Endodermal cell (in vitro differentiated cells): ENCODE measurements around the gene CLPSL1. TPM values are rescaled to one million over a fixed set of nuclear protein-coding genes. Genes with fewer than 3 reads are reported as not detected.

Experiments
- DNase-seq: peaks from one replicate; pipeline ENCODE4 v3.0.0-alpha.2; 2017
- H3K27ac ChIP-seq: 2 replicates; pipeline ENCODE4 v1.5.1; 2013; ENCODE audit warnings: mild to moderate bottlenecking, low read depth, low read length, moderate library complexity
- H3K27me3 ChIP-seq: 2 replicates; pipeline ENCODE4 v1.6.1; 2013; ENCODE audit warnings: mild to moderate bottlenecking, low read length, moderate library complexity; ENCODE audit not compliant: insufficient read depth, control insufficient read depth, poor library complexity, severe bottlenecking
- H3K36me3 ChIP-seq: 2 replicates; pipeline ENCODE4 v1.7.0; 2013; ENCODE audit warnings: mild to moderate bottlenecking, low read length, moderate library complexity; ENCODE audit not compliant: control insufficient read depth, insufficient read depth
- H3K4me1 ChIP-seq: one replicate; pipeline ENCODE4 v1.7.0; 2013; ENCODE audit warnings: low read length; ENCODE audit not compliant: control insufficient read depth, insufficient read depth
- H3K4me3 ChIP-seq: 2 replicates; pipeline ENCODE4 v1.5.1; 2013; ENCODE audit warnings: mild to moderate bottlenecking, low read length, moderate library complexity
- H3K9ac ChIP-seq: 2 replicates; pipeline ENCODE4 v1.6.1; 2013; ENCODE audit warnings: mild to moderate bottlenecking, low read length, moderate library complexity; ENCODE audit not compliant: poor library complexity, severe bottlenecking; ENCODE audit errors: extremely low read depth
- H3K9me3 ChIP-seq: 2 replicates; pipeline ENCODE4 v1.6.1; 2013; ENCODE audit warnings: mild to moderate bottlenecking, low read length, moderate library complexity; ENCODE audit not compliant: control insufficient read depth
- H3K27ac Mint-ChIP-seq: 2 replicates; pipeline ENCODE4 v1.8.0; 2020; ENCODE audit warnings: mixed read lengths
- H3K27me3 Mint-ChIP-seq: 2 replicates; pipeline ENCODE4 v1.8.0; 2021; ENCODE audit warnings: mild to moderate bottlenecking, mixed read lengths; ENCODE audit not compliant: insufficient read depth
- H3K36me3 Mint-ChIP-seq: 2 replicates; pipeline ENCODE4 v1.8.0; 2020; ENCODE audit warnings: low read depth, mixed read lengths
- H3K4me1 Mint-ChIP-seq: 2 replicates; pipeline ENCODE4 v1.8.0; 2020; ENCODE audit warnings: mixed read lengths
- H3K4me3 Mint-ChIP-seq: 2 replicates; pipeline ENCODE4 v1.8.0; 2020; ENCODE audit warnings: mild to moderate bottlenecking, moderate library complexity, mixed read lengths
- H3K9me3 Mint-ChIP-seq: 2 replicates; pipeline ENCODE4 v1.8.0; 2020; ENCODE audit warnings: mild to moderate bottlenecking, mixed read lengths
- WGBS, 2 experiments: methylation state at CpG; one replicate each; pipeline versions ENCODE4 v1.1.5 to v1.1.7; 2013; ENCODE audit warnings: missing lambda C conversion rate in 2 of 2, mixed read lengths in 1 of 2; ENCODE audit not compliant: insufficient coverage in 1 of 2, insufficient read length in 1 of 2; 5-methylcytosine and 5-hydroxymethylcytosine counted together
- long read RNA-seq, 4 experiments: library from polyadenylated mRNA in 2 of 4; library from RNA in 1 of 4; library from capped mRNA in 1 of 4; stranded (forward) in 3 of 4; unstranded in 1 of 4; transcript quantifications; one replicate each; pipeline ENCODE4 v2.0.0, GENCODE V29; 2020 to 2021; ENCODE audit warnings: inconsistent platforms in 1 of 4
- polyA plus RNA-seq, 2 experiments: library from polyadenylated mRNA; stranded (reverse); fragments of 50-300 nt; gene quantifications; one replicate each; pipeline ENCODE4 v1.2.3, GENCODE V29; 2013
- total RNA-seq, 2 donors: library from RNA; stranded (reverse); fragmentation: NEBNext Ultra II Directional in 1 of 2; extraction: Animal tissue kit (Norgen Biotek cat#: 25700) in 1 of 2; gene quantifications; 2 replicates in 1 of 2; 3 replicates in 1 of 2; pipeline ENCODE4 v1.2.1, GENCODE V29; 2021
- TF ChIP-seq, protein P1 (sequence below): fragments of 200-600 bp; sonication (generic); conservative IDR thresholded peaks from 2 replicates; pipeline ENCODE4 v1.5.0; 2021; ENCODE audit warnings: antibody characterized with exemption, mild to moderate bottlenecking

The CLPSL1 gene, protein sequence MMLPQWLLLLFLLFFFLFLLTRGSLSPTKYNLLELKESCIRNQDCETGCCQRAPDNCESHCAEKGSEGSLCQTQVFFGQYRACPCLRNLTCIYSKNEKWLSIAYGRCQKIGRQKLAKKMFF
- total RNA-seq, result not detected
- polyA plus RNA-seq (2013, experiment 1 of 2), result not detected
- polyA plus RNA-seq (2013, experiment 2 of 2), result not detected
- long read RNA-seq, experiment 1, result 0 reads
- long read RNA-seq, experiment 2, result 0 reads
- long read RNA-seq, experiment 3, result 0 reads
- long read RNA-seq, experiment 4, result 0 reads

DNA sequence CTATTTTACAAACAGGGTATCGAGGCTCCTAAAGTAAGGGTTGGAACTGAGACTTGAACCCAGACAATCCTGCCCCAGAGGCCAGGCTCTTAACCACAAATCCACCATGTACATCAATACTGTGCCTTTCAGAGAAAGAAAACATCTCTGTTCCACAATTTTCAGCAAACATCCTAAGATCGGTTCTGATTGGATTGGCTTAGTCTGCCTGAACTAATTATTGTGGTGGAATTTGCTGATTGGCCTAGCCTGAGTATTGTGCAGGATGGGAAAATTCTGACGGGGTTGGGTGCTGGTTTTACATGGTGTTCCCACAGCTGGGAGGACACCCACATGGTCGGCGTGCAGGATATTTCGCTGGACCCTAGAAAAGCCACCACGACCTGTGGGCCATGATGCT lies at the start of gene CLPSL1:
Gene CLPSL1 (plus strand): TSS at position 301 of the 400 bp plus-strand sequence. CDS start 92 bp downstream, at position 393.
- Histone ChIP-seq H3K27ac (no peak within 1 kb of the TSS), H3K9ac (no peak within 1 kb of the TSS), H3K4me1 (no peaks in the 10 kb centered on the region), H3K9me3 (no peaks in the 10 kb centered on the region), H3K36me3 (no peaks in the 10 kb centered on the region), H3K4me3 (no peak within 1 kb of the TSS), H3K27me3 (peaks cover 15% of the 10 kb centered on the region)
- Mint-ChIP-seq H3K27ac (no peak within 1 kb of the TSS), H3K27me3 (peaks cover 18% of the 10 kb centered on the region), H3K4me3 (no peak within 1 kb of the TSS), H3K9me3 (no peaks in the 10 kb centered on the region), H3K36me3 (no peaks in the 10 kb centered on the region), H3K4me1 (no peaks in the 10 kb centered on the region)
- 88 to 90% methylated on average over 4 to 7 of the region's 7 CpGs for WGBS, 2 experiments
- DNase-seq, result no peak
- TF ChIP-seq, protein P1, sequence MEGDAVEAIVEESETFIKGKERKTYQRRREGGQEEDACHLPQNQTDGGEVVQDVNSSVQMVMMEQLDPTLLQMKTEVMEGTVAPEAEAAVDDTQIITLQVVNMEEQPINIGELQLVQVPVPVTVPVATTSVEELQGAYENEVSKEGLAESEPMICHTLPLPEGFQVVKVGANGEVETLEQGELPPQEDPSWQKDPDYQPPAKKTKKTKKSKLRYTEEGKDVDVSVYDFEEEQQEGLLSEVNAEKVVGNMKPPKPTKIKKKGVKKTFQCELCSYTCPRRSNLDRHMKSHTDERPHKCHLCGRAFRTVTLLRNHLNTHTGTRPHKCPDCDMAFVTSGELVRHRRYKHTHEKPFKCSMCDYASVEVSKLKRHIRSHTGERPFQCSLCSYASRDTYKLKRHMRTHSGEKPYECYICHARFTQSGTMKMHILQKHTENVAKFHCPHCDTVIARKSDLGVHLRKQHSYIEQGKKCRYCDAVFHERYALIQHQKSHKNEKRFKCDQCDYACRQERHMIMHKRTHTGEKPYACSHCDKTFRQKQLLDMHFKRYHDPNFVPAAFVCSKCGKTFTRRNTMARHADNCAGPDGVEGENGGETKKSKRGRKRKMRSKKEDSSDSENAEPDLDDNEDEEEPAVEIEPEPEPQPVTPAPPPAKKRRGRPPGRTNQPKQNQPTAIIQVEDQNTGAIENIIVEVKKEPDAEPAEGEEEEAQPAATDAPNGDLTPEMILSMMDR, result no peak

DNA sequence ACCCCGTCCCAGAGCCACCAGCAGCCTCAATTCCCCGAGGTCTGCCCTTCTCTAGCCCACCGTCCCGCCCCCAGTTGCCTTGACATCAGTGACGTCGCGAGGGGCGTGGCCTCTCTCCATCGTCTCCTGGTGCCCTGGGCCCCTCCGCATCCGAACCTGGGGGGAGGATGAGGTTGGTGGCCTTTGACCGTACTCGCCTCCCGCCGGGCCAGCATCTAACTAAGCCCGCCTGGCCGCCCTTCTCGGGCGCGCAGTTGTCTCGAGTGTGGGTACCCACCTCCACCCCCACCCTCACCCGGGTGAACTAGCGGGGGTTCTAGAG lies 49.4 kb upstream of the CLPSL1 start:
- DNase-seq, result peak; percentile 98
- Mint-ChIP-seq H3K4me1 (peaks cover 25% of the 10 kb centered on the region), H3K36me3 (no peaks in the 10 kb centered on the region), H3K9me3 (no peaks in the 10 kb centered on the region), H3K27me3 (peaks cover 47% of the 10 kb centered on the region), H3K27ac (peak overlapping the region; percentile 85), H3K4me3 (peak overlapping the region; percentile 73)
- Histone ChIP-seq H3K27ac (peak overlapping the region; percentile 93), H3K4me3 (peak overlapping the region; percentile 85), H3K9ac (peak overlapping the region; percentile 44), H3K36me3 (no peaks in the 10 kb centered on the region), H3K27me3 (peaks cover 19% of the 10 kb centered on the region), H3K9me3 (no peaks in the 10 kb centered on the region), H3K4me1 (peaks cover 3% of the 10 kb centered on the region)
- TF ChIP-seq, protein P1, result no peak
- WGBS, 2 experiments, result 0% methylated on average over 2 to 23 of the region's 23 CpGs

DNA sequence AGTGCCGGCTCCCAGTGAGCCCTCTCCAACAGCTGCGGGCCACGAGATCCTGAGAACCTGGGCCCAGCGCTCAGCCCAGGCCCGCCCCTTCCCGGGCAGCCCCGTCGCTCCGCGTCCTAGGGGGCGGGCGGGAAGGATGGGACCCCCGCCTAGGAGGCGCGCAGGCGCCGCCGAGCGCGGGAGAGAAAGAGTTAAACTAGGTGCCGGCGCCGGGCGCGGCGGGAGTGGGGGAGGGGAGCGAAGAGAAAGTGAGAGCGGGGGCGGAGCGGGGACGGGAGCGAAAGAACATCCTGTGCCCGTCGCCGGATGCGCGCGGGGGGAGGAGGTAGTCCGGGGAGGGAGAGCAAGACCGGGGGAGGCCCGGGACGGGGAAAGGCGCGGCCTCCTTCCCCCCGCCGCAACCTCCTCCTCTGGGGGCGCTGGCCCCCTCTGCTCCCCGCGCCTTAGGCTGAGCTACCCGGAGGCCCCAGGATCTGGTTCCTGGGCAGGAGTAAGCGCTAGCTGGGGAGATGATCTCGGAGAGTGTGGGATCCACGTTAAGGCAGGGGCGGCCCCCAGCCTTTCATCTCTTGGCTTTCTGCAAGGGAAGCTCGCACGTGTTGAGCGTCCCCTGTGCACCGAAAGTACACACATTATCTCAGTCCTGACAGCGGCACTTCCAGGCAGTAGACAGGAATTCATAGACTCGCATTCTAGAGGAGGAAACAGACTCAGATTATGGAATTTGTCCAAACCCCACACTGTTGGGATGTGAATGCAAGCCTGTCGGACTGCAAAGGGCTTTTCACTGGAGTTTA lies 48.9 kb upstream of the CLPSL1 start:
- no peaks in the 10 kb centered on the region for H3K9me3 Mint-ChIP-seq
- no peaks in the 10 kb centered on the region for H3K36me3 Mint-ChIP-seq
- H3K4me1 Mint-ChIP-seq, result peaks cover 19% of the 10 kb centered on the region
- TF ChIP-seq, protein P1, result no peak
- H3K9ac ChIP-seq, result peak overlapping the region; percentile 44
- peaks cover 41% of the 10 kb centered on the region for H3K27me3 Mint-ChIP-seq
- H3K36me3 ChIP-seq, result no peaks in the 10 kb centered on the region
- WGBS, 2 experiments, result 2 to 7% methylated on average over 13 to 58 of the region's 61 CpGs
- peak overlapping the region; percentile 73 for H3K4me3 Mint-ChIP-seq
- peak overlapping the region; percentile 85 for H3K27ac Mint-ChIP-seq
- H3K4me1 ChIP-seq, result peaks cover 3% of the 10 kb centered on the region
- peak overlapping the region; percentile 93 for H3K27ac ChIP-seq
- H3K4me3 ChIP-seq, result peak overlapping the region; percentile 85
- H3K27me3 ChIP-seq, result peaks cover 19% of the 10 kb centered on the region
- no peaks in the 10 kb centered on the region for H3K9me3 ChIP-seq
- DNase-seq, result peak; percentile 95
